ENCODE measurements around the gene TAGLN2. TPM values are rescaled to one million over a fixed set of nuclear protein-coding genes. Genes with fewer than 3 reads are reported as not detected.
A peak's percentile ranks its signal among the peaks of the same experiment; 100 is the strongest.

TAGLN2 gene
- total RNA-seq, 4 donors from 2014 or later = 65.1 to 235 (median 168) TPM

- peaks cover 7 to 57% (median 39%) of the 10 kb centered on the region in 4 donors for H3K4me1 ChIP-seq
- peak; percentile 92 for DNase-seq
- 3 to 6% methylated on average over 6 to 50 of the region's 58 CpGs for WGBS, 2 donors (ENCODE audit: low coverage in 1 of 2)
- peak within 1 kb of the TSS; percentile 12 to 53 (median 43) for H3K4me3 ChIP-seq
- H3K9me3 ChIP-seq = no peaks in the 10 kb centered on the region
- peak in 2 of 3 donors; percentile 72 to 79 for TF ChIP-seq POLR2AphosphoS5 (IDR thresholded peaks at IDR 0.05)
- peak; percentile 33 to 60 (median 40) for TF ChIP-seq CTCF (IDR thresholded peaks at IDR 0.05)
- no peak for TF ChIP-seq POLR2A (IDR thresholded peaks at IDR 0.05)
- peaks cover 14% of the 10 kb centered on the region for H3K27me3 ChIP-seq
- H3K36me3 ChIP-seq = no peaks in the 10 kb centered on the region
- intact Hi-C loops (cut with DNase I; ENCODE audit: low total_unique reads) (no loop called here), in situ Hi-C loops (cut with MboI; ENCODE audit: low pct_ligation_motif_present in 1 of 4, low pct_unique_long_range_greater_than_20kb in 1 of 4, low sequenced_read_pairs in 3 of 4) (no loop called here)
- H3K27ac ChIP-seq = peak within 1 kb of the TSS; percentile 42 to 75 (median 63)
Observed at GRCh38 chr1:159945483-159946241, 20.4 kb upstream of the TAGLN2 start, which contains the start of gene IGSF9. TSS of gene IGSF9 (minus strand) at chr1:159945613. CDS start at chr1:159943454, 2,159 bp downstream.

GRCh38 chr1:159944623-159945455 is 19.5 kb upstream of the TAGLN2 start:
- in situ Hi-C loops (cut with MboI; ENCODE audit: low pct_ligation_motif_present in 1 of 4, low pct_unique_long_range_greater_than_20kb in 1 of 4, low sequenced_read_pairs in 3 of 4) (no loop called here), intact Hi-C loops (cut with DNase I; ENCODE audit: low total_unique reads) (loop anchor here (1.0 kb wide), 1 partner anchor 33 kb away; no protein-coding TSS in a partner anchor)
- peak overlapping the region in 3 of 4 donors; percentile 43 to 53 (median 43) for H3K4me3 ChIP-seq
- no peak for DNase-seq
- no peaks in the 10 kb centered on the region for H3K9me3 ChIP-seq
- peaks cover 7 to 60% (median 40%) of the 10 kb centered on the region in 4 donors for H3K4me1 ChIP-seq
- WGBS, 2 donors (ENCODE audit: low coverage in 1 of 2) = 34 to 43% methylated on average over 4 to 11 of the region's 11 CpGs
- H3K27ac ChIP-seq = peak overlapping the region in 3 of 4 donors; percentile 42 to 75 (median 55)
- peaks cover 14% of the 10 kb centered on the region for H3K27me3 ChIP-seq
- no peaks in the 10 kb centered on the region for H3K36me3 ChIP-seq
- TF ChIP-seq POLR2AphosphoS5 (IDR thresholded peaks at IDR 0.05) (no peak), CTCF (IDR thresholded peaks at IDR 0.05) (no peak), EP300 (IDR thresholded peaks at IDR 0.05; ENCODE audit: low read depth) (no peak), POLR2A (IDR thresholded peaks at IDR 0.05) (no peak)

- intact Hi-C loops (cut with DNase I; ENCODE audit: low total_unique reads) (loop anchor here (1.0 kb wide), 1 partner anchor 34 kb away; no protein-coding TSS in a partner anchor), in situ Hi-C loops (cut with MboI; ENCODE audit: low pct_ligation_motif_present in 1 of 4, low pct_unique_long_range_greater_than_20kb in 1 of 4, low sequenced_read_pairs in 3 of 4) (no loop called here)
- peak overlapping the region in 1 of 4 donors; percentile 53 for H3K4me3 ChIP-seq
- H3K27me3 ChIP-seq = peaks cover 14% of the 10 kb centered on the region
- no peaks in the 10 kb centered on the region for H3K36me3 ChIP-seq
- 82 to 100% methylated on average over 1 to 9 of the region's 9 CpGs for WGBS, 2 donors (ENCODE audit: low coverage in 1 of 2)
- no peaks in the 10 kb centered on the region for H3K9me3 ChIP-seq
- TF ChIP-seq POLR2AphosphoS5 (IDR thresholded peaks at IDR 0.05) (no peak), EP300 (IDR thresholded peaks at IDR 0.05; ENCODE audit: low read depth) (no peak), CTCF (IDR thresholded peaks at IDR 0.05) (no peak), POLR2A (IDR thresholded peaks at IDR 0.05) (no peak)
- H3K27ac ChIP-seq = no peak overlapping the region
- H3K4me1 ChIP-seq = peaks cover 7 to 57% (median 35%) of the 10 kb centered on the region in 4 donors
- no peak for DNase-seq
Observed at GRCh38 chr1:159943908-159944622, 18.8 kb upstream of the TAGLN2 start.

Measured in transverse colon (tissue), 4 donors.